HEK293 (cell line): ENCODE results near the gene ANKRD45.

Experiments used
- CTCF ChIA-PET: fragments of 350-600 bp; formaldehyde crosslinking; extraction: SDS; loops from one replicate; lab custom pipeline; 2021; ENCODE audit warnings: antibody characterized with exemption; lab: Yijun Ruan, JAX
- POLR2A ChIA-PET: fragments of 300-600 bp; formaldehyde crosslinking; extraction: SDS; loops from one replicate; lab custom pipeline; 2020; ENCODE audit warnings: antibody characterized with exemption, inconsistent platforms; lab: Yijun Ruan, JAX
- H3K27ac ChIP-seq: fragments of 200-500 bp; sonication (Bioruptor generic); 2 replicates; pipeline ENCODE4 v1.5.1; 2014; ENCODE audit warnings: low read depth, low read length, control low read depth, inconsistent platforms; ENCODE audit errors: extremely low read depth
- H3K36me3 ChIP-seq, 2 experiments: fragments of 200-500 bp in 1 of 2; sonication (Bioruptor generic) in 1 of 2; 1 replicate in 1 of 2; 2 replicates in 1 of 2; pipeline ENCODE4 v1.5.1; 2014 to 2017; ENCODE audit warnings: inconsistent platforms in 2 of 2, low read length in 2 of 2; ENCODE audit not compliant: control insufficient read depth in 2 of 2, insufficient read depth in 1 of 2
- H3K4me1 ChIP-seq: fragments of 200-500 bp; sonication (Bioruptor generic); 2 replicates; pipeline ENCODE4 v1.5.1; 2014; ENCODE audit warnings: mild to moderate bottlenecking, low read length, inconsistent platforms; ENCODE audit not compliant: control insufficient read depth, insufficient read depth
- H3K4me3 ChIP-seq: 2 replicates; pipeline ENCODE4 v1.5.1; 2011; ENCODE audit warnings: low read depth, mild to moderate bottlenecking, control low read depth, low read length, moderate library complexity
- H3K9me3 ChIP-seq: fragments of 200-500 bp; sonication (Bioruptor generic); 2 replicates; pipeline ENCODE4 v1.5.1; 2014; ENCODE audit warnings: low read depth, low read length, inconsistent platforms; ENCODE audit not compliant: control insufficient read depth, insufficient read depth
- FEZF1 ChIP-seq: fragments of 450-650 bp; formaldehyde crosslinking; IDR thresholded peaks from 2 replicates; pipeline ENCODE4 v1.5.1; 2016; ENCODE audit warnings: missing biosample characterization, missing genetic modification characterization
- KLF8 ChIP-seq: fragments of 450-650 bp; formaldehyde crosslinking; IDR thresholded peaks from 2 replicates; pipeline ENCODE4 v1.5.1; 2016; ENCODE audit warnings: missing biosample characterization, missing genetic modification characterization
- SCRT1 ChIP-seq: fragments of 450-650 bp; formaldehyde crosslinking; IDR thresholded peaks from 2 replicates; pipeline ENCODE4 v1.5.1; 2016; ENCODE audit warnings: missing biosample characterization, missing genetic modification characterization, borderline replicate concordance
- WT1 ChIP-seq: fragments of 450-650 bp; formaldehyde crosslinking; IDR thresholded peaks from 2 replicates; pipeline ENCODE4 v1.5.1; 2016; ENCODE audit warnings: missing biosample characterization, missing genetic modification characterization
- ZBTB1 ChIP-seq: fragments of 450-650 bp; formaldehyde crosslinking; IDR thresholded peaks from 2 replicates; pipeline ENCODE4 v1.5.1; 2016; ENCODE audit warnings: missing biosample characterization, missing genetic modification characterization
- ZNF146 ChIP-seq: fragments of 450-650 bp; formaldehyde crosslinking; IDR thresholded peaks from 2 replicates; pipeline ENCODE4 v1.5.1; 2016; ENCODE audit warnings: missing biosample characterization, missing genetic modification characterization
- ZNF214 ChIP-seq: fragments of 450-650 bp; formaldehyde crosslinking; IDR thresholded peaks from 2 replicates; pipeline ENCODE4 v1.5.1; 2017; ENCODE audit warnings: missing biosample characterization, mild to moderate bottlenecking, missing genetic modification characterization, borderline replicate concordance
- ZNF24 ChIP-seq: fragments of 450-650 bp; formaldehyde crosslinking; IDR thresholded peaks from 2 replicates; pipeline ENCODE4 v1.5.1; 2016; ENCODE audit warnings: missing biosample characterization, missing genetic modification characterization
- ZNF324 ChIP-seq: fragments of 450-650 bp; formaldehyde crosslinking; IDR thresholded peaks from 2 replicates; pipeline ENCODE4 v1.5.1; 2016; ENCODE audit warnings: missing biosample characterization, missing genetic modification characterization
- ZNF529 ChIP-seq: fragments of 450-650 bp; formaldehyde crosslinking; IDR thresholded peaks from 2 replicates; pipeline ENCODE4 v1.5.1; 2017; ENCODE audit warnings: missing genetic modification characterization, missing biosample characterization; ENCODE audit not compliant: insufficient replicate concordance
- ZNF658 ChIP-seq: fragments of 450-650 bp; formaldehyde crosslinking; IDR thresholded peaks from 2 replicates; pipeline ENCODE4; 2016; ENCODE audit warnings: missing biosample characterization, missing genetic modification characterization
- TF ChIP-seq, protein P1 (sequence below): fragments of 450-650 bp; formaldehyde crosslinking; conservative IDR thresholded peaks from 2 replicates; pipeline ENCODE4 v1.5.1; 2016; ENCODE audit warnings: low read depth, missing biosample characterization, missing genetic modification characterization
- TF ChIP-seq, protein P2 (sequence below): fragments of 450-650 bp; formaldehyde crosslinking; IDR thresholded peaks from 2 replicates; pipeline ENCODE4 v1.5.1; 2016; ENCODE audit warnings: missing biosample characterization, missing genetic modification characterization
- TF ChIP-seq, protein P3 (sequence below): IDR thresholded peaks from 2 replicates; pipeline ENCODE4 v1.6.1; 2011; ENCODE audit warnings: mild to moderate bottlenecking, low read depth, low read length, borderline replicate concordance
- TF ChIP-seq, protein P4 (sequence below): fragments of 450-650 bp; formaldehyde crosslinking; IDR thresholded peaks from 2 replicates; pipeline ENCODE4 v1.5.1; 2016; ENCODE audit warnings: missing biosample characterization, missing genetic modification characterization
- TF ChIP-seq, protein P5 (sequence below): fragments of 450-650 bp; formaldehyde crosslinking; IDR thresholded peaks from 2 replicates; pipeline ENCODE4 v1.5.1; 2016; ENCODE audit warnings: missing biosample characterization, missing genetic modification characterization, low read depth
- TF ChIP-seq, protein P6 (sequence below): fragments of 450-650 bp; formaldehyde crosslinking; IDR thresholded peaks from 2 replicates; pipeline ENCODE4 v1.5.0; 2017; ENCODE audit warnings: missing biosample characterization, missing genetic modification characterization, borderline replicate concordance

ANKRD45 gene

DNA sequence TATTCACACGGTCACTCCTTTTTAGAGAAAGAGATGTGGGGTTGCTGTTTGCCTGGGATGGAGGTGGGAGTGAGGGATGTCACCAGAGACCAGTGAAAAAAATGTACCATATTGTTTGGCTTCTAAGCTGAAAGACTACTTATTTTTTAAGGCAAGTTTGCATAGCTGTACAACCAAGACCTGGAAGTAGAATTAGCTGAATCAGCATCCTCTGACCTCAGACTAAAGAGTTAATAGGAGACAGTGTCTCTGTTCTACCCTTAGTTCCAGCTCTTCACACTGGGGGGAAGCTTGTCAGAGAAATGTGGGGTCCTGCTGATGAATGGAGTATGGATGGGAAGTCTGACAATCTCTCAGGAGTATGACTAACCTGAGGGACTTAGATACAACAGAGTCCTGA lies 108.4 kb downstream of the ANKRD45 start (continued):
- TF ChIP-seq, protein P1, sequence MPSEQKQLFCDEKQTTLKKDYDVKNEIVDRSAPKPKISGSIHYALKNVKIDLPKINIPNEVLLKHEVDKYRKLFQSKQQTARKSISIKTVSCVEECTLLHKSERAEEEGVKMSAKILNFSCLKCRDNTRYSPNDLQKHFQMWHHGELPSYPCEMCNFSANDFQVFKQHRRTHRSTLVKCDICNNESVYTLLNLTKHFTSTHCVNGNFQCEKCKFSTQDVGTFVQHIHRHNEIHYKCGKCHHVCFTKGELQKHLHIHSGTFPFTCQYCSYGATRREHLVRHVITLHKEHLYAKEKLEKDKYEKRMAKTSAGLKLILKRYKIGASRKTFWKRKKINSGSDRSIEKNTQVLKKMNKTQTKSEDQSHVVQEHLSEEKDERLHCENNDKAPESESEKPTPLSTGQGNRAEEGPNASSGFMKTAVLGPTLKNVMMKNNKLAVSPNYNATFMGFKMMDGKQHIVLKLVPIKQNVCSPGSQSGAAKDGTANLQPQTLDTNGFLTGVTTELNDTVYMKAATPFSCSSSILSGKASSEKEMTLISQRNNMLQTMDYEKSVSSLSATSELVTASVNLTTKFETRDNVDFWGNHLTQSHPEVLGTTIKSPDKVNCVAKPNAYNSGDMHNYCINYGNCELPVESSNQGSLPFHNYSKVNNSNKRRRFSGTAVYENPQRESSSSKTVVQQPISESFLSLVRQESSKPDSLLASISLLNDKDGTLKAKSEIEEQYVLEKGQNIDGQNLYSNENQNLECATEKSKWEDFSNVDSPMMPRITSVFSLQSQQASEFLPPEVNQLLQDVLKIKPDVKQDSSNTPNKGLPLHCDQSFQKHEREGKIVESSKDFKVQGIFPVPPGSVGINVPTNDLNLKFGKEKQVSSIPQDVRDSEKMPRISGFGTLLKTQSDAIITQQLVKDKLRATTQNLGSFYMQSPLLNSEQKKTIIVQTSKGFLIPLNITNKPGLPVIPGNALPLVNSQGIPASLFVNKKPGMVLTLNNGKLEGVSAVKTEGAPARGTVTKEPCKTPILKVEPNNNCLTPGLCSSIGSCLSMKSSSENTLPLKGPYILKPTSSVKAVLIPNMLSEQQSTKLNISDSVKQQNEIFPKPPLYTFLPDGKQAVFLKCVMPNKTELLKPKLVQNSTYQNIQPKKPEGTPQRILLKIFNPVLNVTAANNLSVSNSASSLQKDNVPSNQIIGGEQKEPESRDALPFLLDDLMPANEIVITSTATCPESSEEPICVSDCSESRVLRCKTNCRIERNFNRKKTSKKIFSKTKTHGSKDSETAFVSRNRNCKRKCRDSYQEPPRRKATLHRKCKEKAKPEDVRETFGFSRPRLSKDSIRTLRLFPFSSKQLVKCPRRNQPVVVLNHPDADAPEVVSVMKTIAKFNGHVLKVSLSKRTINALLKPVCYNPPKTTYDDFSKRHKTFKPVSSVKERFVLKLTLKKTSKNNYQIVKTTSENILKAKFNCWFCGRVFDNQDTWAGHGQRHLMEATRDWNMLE, result no peak
- TF ChIP-seq WT1 (no peak), ZNF529 (no peak), ZNF24 (no peak), FEZF1 (tag by site-specific recombination) (no peak), ZNF324 (tag by site-specific recombination) (no peak), KLF8 (no peak), ZNF214 (tag by site-specific recombination) (no peak), ZBTB1 (no peak)
- TF ChIP-seq, protein P2, sequence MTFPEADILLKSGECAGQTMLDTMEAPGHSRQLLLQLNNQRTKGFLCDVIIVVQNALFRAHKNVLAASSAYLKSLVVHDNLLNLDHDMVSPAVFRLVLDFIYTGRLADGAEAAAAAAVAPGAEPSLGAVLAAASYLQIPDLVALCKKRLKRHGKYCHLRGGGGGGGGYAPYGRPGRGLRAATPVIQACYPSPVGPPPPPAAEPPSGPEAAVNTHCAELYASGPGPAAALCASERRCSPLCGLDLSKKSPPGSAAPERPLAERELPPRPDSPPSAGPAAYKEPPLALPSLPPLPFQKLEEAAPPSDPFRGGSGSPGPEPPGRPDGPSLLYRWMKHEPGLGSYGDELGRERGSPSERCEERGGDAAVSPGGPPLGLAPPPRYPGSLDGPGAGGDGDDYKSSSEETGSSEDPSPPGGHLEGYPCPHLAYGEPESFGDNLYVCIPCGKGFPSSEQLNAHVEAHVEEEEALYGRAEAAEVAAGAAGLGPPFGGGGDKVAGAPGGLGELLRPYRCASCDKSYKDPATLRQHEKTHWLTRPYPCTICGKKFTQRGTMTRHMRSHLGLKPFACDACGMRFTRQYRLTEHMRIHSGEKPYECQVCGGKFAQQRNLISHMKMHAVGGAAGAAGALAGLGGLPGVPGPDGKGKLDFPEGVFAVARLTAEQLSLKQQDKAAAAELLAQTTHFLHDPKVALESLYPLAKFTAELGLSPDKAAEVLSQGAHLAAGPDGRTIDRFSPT (tag by site-specific recombination), result no peak
- TF ChIP-seq, protein P3, sequence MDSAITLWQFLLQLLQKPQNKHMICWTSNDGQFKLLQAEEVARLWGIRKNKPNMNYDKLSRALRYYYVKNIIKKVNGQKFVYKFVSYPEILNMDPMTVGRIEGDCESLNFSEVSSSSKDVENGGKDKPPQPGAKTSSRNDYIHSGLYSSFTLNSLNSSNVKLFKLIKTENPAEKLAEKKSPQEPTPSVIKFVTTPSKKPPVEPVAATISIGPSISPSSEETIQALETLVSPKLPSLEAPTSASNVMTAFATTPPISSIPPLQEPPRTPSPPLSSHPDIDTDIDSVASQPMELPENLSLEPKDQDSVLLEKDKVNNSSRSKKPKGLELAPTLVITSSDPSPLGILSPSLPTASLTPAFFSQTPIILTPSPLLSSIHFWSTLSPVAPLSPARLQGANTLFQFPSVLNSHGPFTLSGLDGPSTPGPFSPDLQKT, result no peak
- TF ChIP-seq, protein P4, sequence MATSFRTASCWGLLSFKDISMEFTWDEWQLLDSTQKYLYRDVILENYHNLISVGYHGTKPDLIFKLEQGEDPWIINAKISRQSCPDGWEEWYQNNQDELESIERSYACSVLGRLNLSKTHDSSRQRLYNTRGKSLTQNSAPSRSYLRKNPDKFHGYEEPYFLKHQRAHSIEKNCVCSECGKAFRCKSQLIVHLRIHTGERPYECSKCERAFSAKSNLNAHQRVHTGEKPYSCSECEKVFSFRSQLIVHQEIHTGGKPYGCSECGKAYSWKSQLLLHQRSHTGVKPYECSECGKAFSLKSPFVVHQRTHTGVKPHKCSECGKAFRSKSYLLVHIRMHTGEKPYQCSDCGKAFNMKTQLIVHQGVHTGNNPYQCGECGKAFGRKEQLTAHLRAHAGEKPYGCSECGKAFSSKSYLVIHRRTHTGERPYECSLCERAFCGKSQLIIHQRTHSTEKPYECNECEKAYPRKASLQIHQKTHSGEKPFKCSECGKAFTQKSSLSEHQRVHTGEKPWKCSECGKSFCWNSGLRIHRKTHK (tag by site-specific recombination), result no peak

DNA sequence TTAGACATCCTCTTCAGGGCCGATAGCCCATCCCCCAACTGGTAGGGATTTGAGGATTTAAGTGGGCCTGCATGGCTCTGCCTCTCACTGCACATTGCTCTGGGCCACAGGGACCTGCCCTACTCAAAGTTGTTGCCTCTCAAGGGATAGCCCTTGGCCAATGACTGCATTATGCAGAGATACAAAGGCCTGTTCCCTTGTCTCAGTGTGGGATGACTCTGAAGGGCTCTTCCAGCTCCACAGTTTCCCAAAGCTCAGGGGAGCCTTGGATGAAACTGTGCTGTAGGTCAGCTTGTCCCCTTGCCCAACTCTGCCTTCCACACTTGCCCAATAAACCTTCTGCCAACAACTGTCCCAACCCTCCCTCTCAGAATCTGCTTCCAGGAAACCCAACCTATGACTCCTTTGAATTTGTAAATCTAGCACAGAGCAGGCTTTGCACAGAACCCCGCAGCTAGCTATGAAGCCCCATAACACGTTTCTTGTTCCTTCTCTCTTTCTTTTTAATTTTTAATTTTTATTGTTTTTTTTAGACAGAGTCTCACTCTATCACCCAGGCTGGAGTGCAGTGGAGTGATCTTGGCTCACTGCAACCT lies 109.3 kb downstream of the ANKRD45 start:
- ChIA-PET CTCF (interaction anchor here (0.6 kb wide), 2 partner anchors 310 to 674 kb away, joined by 3 read pairs; no protein-coding TSS in a partner anchor), POLR2A (no interaction called here)
- H3K9me3 ChIP-seq, result no peaks in the 10 kb centered on the region
- no peaks in the 10 kb centered on the region for H3K4me1 ChIP-seq
- TF ChIP-seq, protein P5, sequence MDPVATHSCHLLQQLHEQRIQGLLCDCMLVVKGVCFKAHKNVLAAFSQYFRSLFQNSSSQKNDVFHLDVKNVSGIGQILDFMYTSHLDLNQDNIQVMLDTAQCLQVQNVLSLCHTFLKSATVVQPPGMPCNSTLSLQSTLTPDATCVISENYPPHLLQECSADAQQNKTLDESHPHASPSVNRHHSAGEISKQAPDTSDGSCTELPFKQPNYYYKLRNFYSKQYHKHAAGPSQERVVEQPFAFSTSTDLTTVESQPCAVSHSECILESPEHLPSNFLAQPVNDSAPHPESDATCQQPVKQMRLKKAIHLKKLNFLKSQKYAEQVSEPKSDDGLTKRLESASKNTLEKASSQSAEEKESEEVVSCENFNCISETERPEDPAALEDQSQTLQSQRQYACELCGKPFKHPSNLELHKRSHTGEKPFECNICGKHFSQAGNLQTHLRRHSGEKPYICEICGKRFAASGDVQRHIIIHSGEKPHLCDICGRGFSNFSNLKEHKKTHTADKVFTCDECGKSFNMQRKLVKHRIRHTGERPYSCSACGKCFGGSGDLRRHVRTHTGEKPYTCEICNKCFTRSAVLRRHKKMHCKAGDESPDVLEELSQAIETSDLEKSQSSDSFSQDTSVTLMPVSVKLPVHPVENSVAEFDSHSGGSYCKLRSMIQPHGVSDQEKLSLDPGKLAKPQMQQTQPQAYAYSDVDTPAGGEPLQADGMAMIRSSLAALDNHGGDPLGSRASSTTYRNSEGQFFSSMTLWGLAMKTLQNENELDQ (tag by site-specific recombination), result no peak
- no peak for TF ChIP-seq ZNF146 (tag by site-specific recombination)
- TF ChIP-seq, protein P6, sequence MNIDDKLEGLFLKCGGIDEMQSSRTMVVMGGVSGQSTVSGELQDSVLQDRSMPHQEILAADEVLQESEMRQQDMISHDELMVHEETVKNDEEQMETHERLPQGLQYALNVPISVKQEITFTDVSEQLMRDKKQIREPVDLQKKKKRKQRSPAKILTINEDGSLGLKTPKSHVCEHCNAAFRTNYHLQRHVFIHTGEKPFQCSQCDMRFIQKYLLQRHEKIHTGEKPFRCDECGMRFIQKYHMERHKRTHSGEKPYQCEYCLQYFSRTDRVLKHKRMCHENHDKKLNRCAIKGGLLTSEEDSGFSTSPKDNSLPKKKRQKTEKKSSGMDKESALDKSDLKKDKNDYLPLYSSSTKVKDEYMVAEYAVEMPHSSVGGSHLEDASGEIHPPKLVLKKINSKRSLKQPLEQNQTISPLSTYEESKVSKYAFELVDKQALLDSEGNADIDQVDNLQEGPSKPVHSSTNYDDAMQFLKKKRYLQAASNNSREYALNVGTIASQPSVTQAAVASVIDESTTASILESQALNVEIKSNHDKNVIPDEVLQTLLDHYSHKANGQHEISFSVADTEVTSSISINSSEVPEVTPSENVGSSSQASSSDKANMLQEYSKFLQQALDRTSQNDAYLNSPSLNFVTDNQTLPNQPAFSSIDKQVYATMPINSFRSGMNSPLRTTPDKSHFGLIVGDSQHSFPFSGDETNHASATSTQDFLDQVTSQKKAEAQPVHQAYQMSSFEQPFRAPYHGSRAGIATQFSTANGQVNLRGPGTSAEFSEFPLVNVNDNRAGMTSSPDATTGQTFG (tag by site-specific recombination), result no peak
- no peak for TF ChIP-seq SCRT1
- TF ChIP-seq ZNF658 (tag by site-specific recombination), result no peak
- H3K27ac ChIP-seq, result no peak overlapping the region
- H3K36me3 ChIP-seq, result no peaks in the 10 kb centered on the region
- no peak overlapping the region for H3K4me3 ChIP-seq
